GM20000 (cell line): ENCODE results near the gene ARHGEF40.
A peak's percentile ranks its signal among the peaks of the same experiment; 100 is the strongest.

Source experiments
- DNase-seq: peaks from one replicate; pipeline ENCODE4 v3.0.0; 2012; ENCODE audit warnings: low spot score
- CTCF ChIP-seq: IDR thresholded peaks from 2 replicates; pipeline ENCODE4 v1.5.1; 2012; ENCODE audit warnings: mild to moderate bottlenecking, control low read depth; ENCODE audit errors: extremely low read depth, missing control alignments

Gene ARHGEF40

DNA sequence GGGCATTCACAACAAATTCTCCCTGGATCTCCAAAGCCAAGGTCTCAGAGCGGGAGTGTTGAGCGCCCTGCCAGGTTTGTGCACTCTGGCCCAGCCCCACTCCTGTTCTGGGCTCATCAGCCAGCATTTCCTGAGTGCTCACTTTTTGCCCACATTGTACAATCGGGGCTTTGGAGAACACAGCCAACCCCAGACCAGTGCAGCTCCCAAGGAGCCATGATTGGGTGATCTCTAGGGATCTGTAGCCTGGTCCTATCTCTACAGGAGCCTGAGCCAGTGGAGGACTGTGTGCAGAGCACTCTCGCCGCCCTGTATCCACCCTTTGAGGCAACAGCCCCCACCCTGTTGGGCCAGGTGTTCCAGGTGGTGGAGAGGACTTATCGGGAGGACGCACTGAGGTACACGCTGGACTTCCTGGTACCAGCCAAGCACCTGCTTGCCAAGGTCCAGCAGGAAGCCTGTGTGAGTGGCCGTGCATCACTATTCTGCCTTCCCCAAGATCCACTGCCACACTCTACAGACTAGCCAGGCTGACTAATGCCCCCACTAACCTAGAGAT is 2.8 kb downstream of the ARHGEF40 start:
- peak; percentile 34 for DNase-seq
- TF ChIP-seq CTCF = no peak

DNA sequence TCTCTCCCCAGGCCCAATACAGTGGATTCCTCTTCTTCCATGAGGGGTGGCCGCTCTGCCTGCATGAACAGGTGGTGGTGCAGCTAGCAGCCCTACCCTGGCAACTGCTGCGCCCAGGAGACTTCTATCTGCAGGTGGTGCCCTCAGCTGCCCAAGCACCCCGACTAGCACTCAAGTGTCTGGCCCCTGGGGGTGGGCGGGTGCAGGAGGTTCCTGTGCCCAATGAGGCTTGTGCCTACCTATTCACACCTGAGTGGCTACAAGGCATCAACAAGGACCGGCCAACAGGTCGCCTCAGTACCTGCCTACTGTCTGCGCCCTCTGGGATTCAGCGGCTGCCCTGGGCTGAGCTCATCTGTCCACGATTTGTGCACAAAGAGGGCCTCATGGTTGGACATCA is 3.8 kb downstream of the ARHGEF40 start:
- no peak for TF ChIP-seq CTCF

DNA sequence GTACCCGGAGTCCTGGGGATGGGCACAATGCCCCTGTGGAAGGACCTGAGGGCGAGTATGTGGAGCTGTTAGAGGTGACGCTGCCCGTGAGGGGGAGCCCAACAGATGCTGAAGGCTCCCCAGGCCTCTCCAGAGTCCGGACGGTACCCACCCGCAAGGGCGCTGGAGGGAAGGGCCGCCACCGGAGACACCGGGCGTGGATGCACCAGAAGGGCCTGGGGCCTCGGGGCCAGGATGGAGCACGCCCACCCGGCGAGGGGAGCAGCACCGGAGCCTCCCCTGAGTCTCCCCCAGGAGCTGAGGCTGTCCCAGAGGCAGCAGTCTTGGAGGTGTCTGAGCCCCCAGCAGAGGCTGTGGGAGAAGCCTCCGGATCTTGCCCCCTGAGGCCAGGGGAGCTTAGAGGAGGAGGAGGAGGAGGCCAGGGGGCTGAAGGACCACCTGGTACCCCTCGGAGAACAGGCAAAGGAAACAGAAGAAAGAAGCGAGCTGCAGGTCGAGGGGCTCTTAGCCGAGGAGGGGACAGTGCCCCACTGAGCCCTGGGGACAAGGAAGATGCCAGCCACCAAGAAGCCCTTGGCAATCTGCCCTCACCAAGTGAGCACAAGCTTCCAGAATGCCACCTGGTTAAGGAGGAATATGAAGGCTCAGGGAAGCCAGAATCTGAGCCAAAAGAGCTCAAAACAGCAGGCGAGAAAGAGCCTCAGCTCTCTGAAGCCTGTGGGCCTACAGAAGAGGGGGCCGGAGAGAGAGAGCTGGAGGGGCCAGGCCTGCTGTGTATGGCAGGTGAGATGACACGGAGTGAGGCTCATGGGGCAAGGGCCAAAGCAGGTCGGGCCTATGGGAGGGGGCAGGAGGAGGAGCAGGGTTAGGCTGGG is 4.5 kb downstream of the ARHGEF40 start:
- no peak for TF ChIP-seq CTCF
- peak; percentile 14 for DNase-seq

More for the DNA sequence above, 3.8 kb downstream of the ARHGEF40 start:
- peak; percentile 21 for DNase-seq

DNA sequence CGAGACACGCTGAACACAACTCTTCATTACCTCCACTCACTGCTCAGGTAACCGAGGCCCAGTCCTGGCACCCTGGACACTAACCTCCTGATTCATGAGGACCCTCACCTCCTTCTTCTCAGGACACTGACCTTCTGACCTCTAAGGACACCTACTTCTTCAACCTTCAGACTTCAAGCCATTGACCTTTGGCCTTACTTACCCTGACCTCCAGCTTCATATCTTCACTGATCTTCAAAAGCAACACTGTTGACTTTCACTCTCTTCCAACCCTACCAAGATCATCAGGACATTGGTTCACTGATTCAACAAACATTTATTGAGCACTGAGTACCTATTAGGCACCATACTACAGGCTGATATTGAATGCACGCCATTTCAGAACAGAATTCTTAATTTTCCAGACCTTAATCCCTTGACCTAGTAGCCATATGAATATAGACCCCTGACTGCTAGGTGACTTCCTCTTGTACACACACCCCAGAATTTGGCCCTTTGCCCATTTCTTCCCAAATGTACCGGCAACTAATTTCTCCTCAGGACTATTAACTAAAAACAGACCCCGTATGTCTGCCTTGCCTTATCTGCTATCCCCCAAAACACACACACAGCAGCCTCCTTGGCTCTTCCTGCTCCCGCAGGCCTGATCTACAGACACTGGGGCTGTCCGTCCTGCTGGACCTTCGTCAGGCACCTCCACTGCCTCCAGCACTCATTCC is 5.8 kb downstream of the ARHGEF40 start:
- DNase-seq = peak; percentile 9
- TF ChIP-seq CTCF = no peak

DNA sequence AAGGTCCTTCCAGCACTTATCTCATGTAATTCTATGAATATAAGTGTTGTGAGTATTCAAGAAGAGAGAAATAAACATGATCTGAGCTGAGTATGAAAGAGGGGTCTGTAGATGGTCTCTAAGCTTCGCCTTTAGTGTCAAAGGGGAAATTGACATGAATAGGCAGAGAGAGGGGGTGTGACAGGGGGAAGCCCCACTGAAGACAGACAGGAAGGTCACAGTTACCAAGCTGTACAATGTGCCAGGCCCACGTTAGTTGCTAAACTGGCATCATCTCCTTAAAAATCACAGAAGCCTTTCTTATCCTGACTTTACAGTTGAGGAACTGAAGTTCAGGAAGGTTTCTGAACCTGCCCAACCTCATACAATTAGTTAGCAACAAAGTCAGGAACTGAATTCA is 7.6 kb downstream of the ARHGEF40 start:
- peak; percentile 26 for DNase-seq
- no peak for TF ChIP-seq CTCF

- no peak for TF ChIP-seq CTCF
- no peak for DNase-seq
Observed at GRCh38 chr14:21078287-21078686, 8.2 kb downstream of the ARHGEF40 start.

GRCh38 chr14:21078726-21079125 is 8.6 kb downstream of the ARHGEF40 start:
- no peak for TF ChIP-seq CTCF
- DNase-seq = no peak
